OCI-LY1 (cell line): Measurements from ENCODE around the gene AGAP1.

Experiments used
- H2AFZ ChIP-seq: fragments of 200-600 bp; sonication (generic), shearing (Covaris generic); 2 replicates; pipeline ENCODE4 v1.6.0; 2014; ENCODE audit warnings: antibody characterized with exemption, mild to moderate bottlenecking, low read length
- H3F3A ChIP-seq: fragments of 200-600 bp; sonication (generic), shearing (Covaris generic); 2 replicates; pipeline ENCODE4 v1.6.0; 2014; ENCODE audit warnings: mild to moderate bottlenecking, antibody characterized with exemption, low read length, moderate library complexity; ENCODE audit not compliant: insufficient read depth
- H3K27ac ChIP-seq: fragments of 200-600 bp; sonication (generic); 2 replicates; pipeline ENCODE4 v1.5.1; 2014; ENCODE audit warnings: low read length, mixed run types, mild to moderate bottlenecking, low read depth; ENCODE audit not compliant: poor library complexity, severe bottlenecking
- H3K27me3 ChIP-seq: fragments of 200-600 bp; sonication (generic); 2 replicates; pipeline ENCODE4 v1.6.0; 2014; ENCODE audit warnings: antibody characterized with exemption, mild to moderate bottlenecking, low read length, moderate library complexity; ENCODE audit not compliant: insufficient read depth
- H3K36me3 ChIP-seq: fragments of 200-600 bp; sonication (generic); 2 replicates; pipeline ENCODE4 v1.6.1; 2014; ENCODE audit warnings: mild to moderate bottlenecking, antibody characterized with exemption, low read length, moderate library complexity, mixed read lengths; ENCODE audit not compliant: insufficient read depth
- H3K4me1 ChIP-seq: fragments of 200-600 bp; sonication (generic); 2 replicates; pipeline ENCODE4 v1.5.1; 2014; ENCODE audit warnings: mild to moderate bottlenecking, low read length, moderate library complexity; ENCODE audit not compliant: insufficient read depth, severe bottlenecking
- H3K4me2 ChIP-seq: fragments of 200-600 bp; sonication (generic), shearing (Covaris generic); 2 replicates; pipeline ENCODE4 v1.6.1; 2014; ENCODE audit warnings: low read length
- H3K4me3 ChIP-seq: fragments of 200-600 bp; sonication (generic); 2 replicates; pipeline ENCODE4 v1.5.1; 2014; ENCODE audit warnings: low read length, low read depth, mild to moderate bottlenecking, mixed read lengths; ENCODE audit not compliant: poor library complexity, severe bottlenecking
- H3K79me2 ChIP-seq: fragments of 200-600 bp; shearing (Covaris generic); 2 replicates; pipeline ENCODE4 v1.6.1; 2016; ENCODE audit warnings: mixed run types, low read length, mixed read lengths; ENCODE audit not compliant: insufficient read depth
- H3K9ac ChIP-seq: fragments of 200-600 bp; sonication (generic), shearing (Covaris generic); 2 replicates; pipeline ENCODE4 v1.6.1; 2014; ENCODE audit warnings: mild to moderate bottlenecking, low read length, mixed read lengths
- H3K9me2 ChIP-seq: fragments of 200-600 bp; sonication (generic), shearing (Covaris generic); 2 replicates; pipeline ENCODE4 v1.6.1; 2014; ENCODE audit warnings: low read depth, mild to moderate bottlenecking, low read length, mixed read lengths
- H3K9me3 ChIP-seq: fragments of 200-600 bp; shearing (Covaris generic); 2 replicates; pipeline ENCODE4 v1.6.1; 2014; ENCODE audit warnings: low read length, mixed read lengths
- H4K20me1 ChIP-seq: fragments of 200-600 bp; sonication (generic), shearing (Covaris generic); 2 replicates; pipeline ENCODE4 v1.6.0; 2016; ENCODE audit warnings: mild to moderate bottlenecking, low read length; ENCODE audit not compliant: insufficient read depth
- CTCF ChIP-seq: fragments of 200-600 bp; sonication (generic), shearing (Covaris generic); IDR thresholded peaks from 2 replicates; pipeline ENCODE4 v1.5.1; 2017; ENCODE audit warnings: mild to moderate bottlenecking, antibody characterized with exemption, low read length, moderate library complexity, mixed read lengths
- EZH2 ChIP-seq: fragments of 200-600 bp; sonication (generic), shearing (Covaris generic); IDR thresholded peaks from 2 replicates; pipeline ENCODE4 v1.8.0; 2017; ENCODE audit warnings: borderline replicate concordance, mixed run types, mild to moderate bottlenecking, antibody characterized with exemption, low read length, moderate library complexity, mixed read lengths

AGAP1 gene

GRCh38 chr2:235996419-235996818, 502.6 kb downstream of the AGAP1 start:
- no peaks in the 10 kb centered on the region for H3K9me3 ChIP-seq
- H3K27me3 ChIP-seq, result no peaks in the 10 kb centered on the region
- TF ChIP-seq CTCF (no peak), EZH2 (no peak)
- H3K9ac ChIP-seq, result no peak overlapping the region
- H2AFZ ChIP-seq, result no peak overlapping the region
- no peaks in the 10 kb centered on the region for H3K36me3 ChIP-seq
- H3K9me2 ChIP-seq, result no peaks in the 10 kb centered on the region
- no peaks in the 10 kb centered on the region for H3K4me1 ChIP-seq
- no peaks in the 10 kb centered on the region for H4K20me1 ChIP-seq
- H3F3A ChIP-seq, result no peaks in the 10 kb centered on the region
- no peaks in the 10 kb centered on the region for H3K79me2 ChIP-seq
- H3K4me3 ChIP-seq, result no peak overlapping the region
- no peak overlapping the region for H3K4me2 ChIP-seq
- no peak overlapping the region for H3K27ac ChIP-seq

GRCh38 chr2:235999011-235999410, 505.2 kb downstream of the AGAP1 start:
- H3K79me2 ChIP-seq, result no peaks in the 10 kb centered on the region
- TF ChIP-seq CTCF (no peak), EZH2 (no peak)
- H3K36me3 ChIP-seq, result no peaks in the 10 kb centered on the region
- H2AFZ ChIP-seq, result no peak overlapping the region
- H3K9me3 ChIP-seq, result no peaks in the 10 kb centered on the region
- H3K27me3 ChIP-seq, result no peaks in the 10 kb centered on the region
- H3K9ac ChIP-seq, result no peak overlapping the region
- no peak overlapping the region for H3K4me3 ChIP-seq
- H3K9me2 ChIP-seq, result no peaks in the 10 kb centered on the region
- no peaks in the 10 kb centered on the region for H4K20me1 ChIP-seq
- H3F3A ChIP-seq, result no peaks in the 10 kb centered on the region
- no peak overlapping the region for H3K4me2 ChIP-seq
- H3K27ac ChIP-seq, result no peak overlapping the region
- no peaks in the 10 kb centered on the region for H3K4me1 ChIP-seq

- TF ChIP-seq EZH2 (no peak), CTCF (no peak)
These were observed 507.5 kb downstream of the AGAP1 start for GRCh38 chr2:236001166-236001828.

More at GRCh38 chr2:236001166-236001828, 507.5 kb downstream of the AGAP1 start:
- Histone ChIP-seq H3K9ac (no peak overlapping the region), H3K27me3 (no peaks in the 10 kb centered on the region), H3K4me2 (no peak overlapping the region), H3K79me2 (no peaks in the 10 kb centered on the region), H3K27ac (no peak overlapping the region), H3K9me3 (no peaks in the 10 kb centered on the region), H3K4me3 (no peak overlapping the region), H3K4me1 (no peaks in the 10 kb centered on the region), H3K36me3 (no peaks in the 10 kb centered on the region), H3K9me2 (no peaks in the 10 kb centered on the region), H3F3A (no peaks in the 10 kb centered on the region), H4K20me1 (no peaks in the 10 kb centered on the region), H2AFZ (no peak overlapping the region)
